ENCODE data around the gene WNT5B.
"Not testable (repeated sequence)": the region's sequence is repeated elsewhere in the genome, so short reads cannot be mapped to it uniquely, and the experiment has no call there.

Gene WNT5B

GRCh38 chr12:1595690-1596347 lies 33.2 kb upstream of the WNT5B start:
- Histone ChIP-seq H3K27me3 (ENCODE audit: control insufficient read depth in 5 of 5, insufficient read depth in 4 of 5, low read length in 5 of 5) (no peaks in the 10 kb centered on the region), H3K4me1 (ENCODE audit: control insufficient read depth in 5 of 5, insufficient read depth in 5 of 5, low read length in 5 of 5) (peaks cover 11 to 39% (median 37%) of the 10 kb centered on the region in 5 donors), H3K27ac (ENCODE audit: low read depth, low read length) (peak overlapping the region; percentile 100), H3K4me3 (ENCODE audit: low read depth in 1 of 5, low read length in 5 of 5) (peak overlapping the region in 4 of 5 donors; percentile 65 to 85 (median 74)), H3K36me3 (ENCODE audit: control insufficient read depth in 5 of 5, insufficient read depth in 5 of 5, low read length in 5 of 5) (no peaks in the 10 kb centered on the region), H3K9me3 (ENCODE audit: control insufficient read depth in 5 of 5, low read length in 5 of 5) (no peaks in the 10 kb centered on the region), H3K9ac (ENCODE audit: low read length in 5 of 5) (peak overlapping the region in 4 of 5 donors; percentile 65 to 97 (median 88))

DNA sequence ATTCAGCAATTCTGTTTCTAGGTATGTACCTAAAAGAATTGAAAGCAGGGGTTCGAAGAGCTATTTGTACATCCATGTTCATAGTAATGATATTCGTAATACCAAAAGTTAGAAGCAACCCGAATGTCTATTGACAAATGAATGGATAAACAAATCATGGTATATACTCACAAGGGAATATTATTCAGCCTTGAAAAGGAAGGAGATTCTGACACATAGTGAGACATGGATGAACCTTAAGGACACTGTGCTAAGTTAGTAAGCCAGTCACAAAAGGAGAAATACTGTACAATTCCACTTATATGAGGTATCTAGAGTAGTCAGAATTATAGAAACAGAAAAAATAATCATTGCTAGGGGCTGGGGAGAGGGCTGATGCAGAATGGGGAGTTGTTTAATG lies 30.3 kb upstream of the WNT5B start:
- Histone ChIP-seq H3K9ac (ENCODE audit: low read length in 5 of 5) (no peak overlapping the region), H3K4me3 (ENCODE audit: low read depth in 1 of 5, low read length in 5 of 5) (no peak overlapping the region), H3K9me3 (ENCODE audit: control insufficient read depth in 5 of 5, low read length in 5 of 5) (no peaks in the 10 kb centered on the region), H3K36me3 (ENCODE audit: control insufficient read depth in 5 of 5, insufficient read depth in 5 of 5, low read length in 5 of 5) (no peaks in the 10 kb centered on the region), H3K27me3 (ENCODE audit: control insufficient read depth in 5 of 5, insufficient read depth in 4 of 5, low read length in 5 of 5) (no peaks in the 10 kb centered on the region), H3K27ac (ENCODE audit: low read depth, low read length) (no peak overlapping the region), H3K4me1 (ENCODE audit: control insufficient read depth in 5 of 5, insufficient read depth in 5 of 5, low read length in 5 of 5) (peaks cover 2 to 26% (median 16%) of the 10 kb centered on the region in 5 donors)

- H3K27me3 ChIP-seq (ENCODE audit: control insufficient read depth in 5 of 5, insufficient read depth in 4 of 5, low read length in 5 of 5); H3K9me3 ChIP-seq (ENCODE audit: control insufficient read depth in 5 of 5, low read length in 5 of 5); H3K9ac ChIP-seq (ENCODE audit: low read length in 5 of 5); H3K27ac ChIP-seq (ENCODE audit: low read depth, low read length); H3K4me3 ChIP-seq (ENCODE audit: low read depth in 1 of 5, low read length in 5 of 5); H3K36me3 ChIP-seq (ENCODE audit: control insufficient read depth in 5 of 5, insufficient read depth in 5 of 5, low read length in 5 of 5): not testable (repeated sequence)
- H3K4me1 ChIP-seq (ENCODE audit: control insufficient read depth in 5 of 5, insufficient read depth in 5 of 5, low read length in 5 of 5): peaks cover 6 to 34% (median 28%) of the 10 kb centered on the region in 5 donors
Observed at GRCh38 chr12:1602706-1603105, 26.3 kb upstream of the WNT5B start.

DNA sequence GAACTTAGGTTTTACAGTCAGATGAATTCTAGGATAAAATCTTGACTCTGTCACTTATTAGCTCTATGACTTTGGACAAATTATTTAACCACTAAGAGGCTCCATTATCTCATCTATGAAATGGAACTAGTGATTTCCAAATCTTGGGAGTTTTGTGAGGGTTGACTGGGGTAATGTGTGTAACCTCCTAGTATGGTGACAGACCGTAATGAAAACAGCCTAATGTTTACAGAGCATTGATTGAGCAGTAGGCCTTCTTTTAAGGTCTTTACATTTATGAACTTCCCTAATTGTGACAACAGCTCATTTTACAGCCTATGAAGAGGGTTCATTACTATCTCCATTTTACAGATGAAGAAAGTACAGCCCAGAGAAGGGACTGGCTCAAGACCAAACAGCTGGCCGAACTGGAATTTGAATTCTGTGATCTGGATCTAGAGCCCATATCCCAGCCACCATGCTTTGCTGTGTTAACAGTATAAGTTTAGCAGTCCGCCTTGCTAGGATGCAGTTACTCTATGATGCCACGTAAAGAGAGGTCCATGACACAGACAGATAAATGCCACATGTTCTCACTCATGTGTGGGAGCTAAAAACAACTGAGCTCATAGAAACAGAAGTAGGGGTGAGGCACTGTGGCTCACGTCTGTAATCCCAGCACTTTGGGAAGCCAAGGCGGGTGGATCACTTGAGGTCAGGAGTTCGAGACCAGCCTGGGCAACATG lies 25.6 kb upstream of the WNT5B start:
- H3K9ac ChIP-seq (ENCODE audit: low read length in 5 of 5): peak overlapping the region in 1 of 5 donors; percentile 25
- no peak overlapping the region for H3K4me3 ChIP-seq (ENCODE audit: low read depth in 1 of 5, low read length in 5 of 5)
- no peaks in the 10 kb centered on the region for H3K9me3 ChIP-seq (ENCODE audit: control insufficient read depth in 5 of 5, low read length in 5 of 5)
- H3K36me3 ChIP-seq (ENCODE audit: control insufficient read depth in 5 of 5, insufficient read depth in 5 of 5, low read length in 5 of 5): no peaks in the 10 kb centered on the region
- H3K27me3 ChIP-seq (ENCODE audit: control insufficient read depth in 5 of 5, insufficient read depth in 4 of 5, low read length in 5 of 5): no peaks in the 10 kb centered on the region
- H3K4me1 ChIP-seq (ENCODE audit: control insufficient read depth in 5 of 5, insufficient read depth in 5 of 5, low read length in 5 of 5): peaks cover 8 to 41% (median 35%) of the 10 kb centered on the region in 5 donors
- no peak overlapping the region for H3K27ac ChIP-seq (ENCODE audit: low read depth, low read length)

DNA sequence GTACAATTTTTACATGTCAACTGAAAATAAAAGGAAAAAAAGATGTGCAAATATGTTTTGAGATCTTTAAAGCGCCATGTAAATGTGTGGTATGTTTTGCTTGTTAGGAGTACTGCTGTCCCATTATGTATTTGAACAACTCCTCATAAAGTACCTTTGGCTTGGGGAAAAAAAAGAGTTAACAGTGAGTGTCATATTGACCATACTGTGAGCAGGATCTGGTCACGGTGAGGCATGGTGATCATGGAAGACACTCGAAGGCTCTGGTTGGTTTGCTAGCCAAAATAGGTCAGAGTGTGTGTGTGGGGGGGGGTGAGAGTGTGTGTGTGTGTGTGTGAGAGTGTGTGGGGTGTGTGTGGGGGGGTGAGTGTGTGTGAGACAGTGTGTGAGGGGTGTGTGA lies 24.6 kb upstream of the WNT5B start:
- Histone ChIP-seq H3K9ac (ENCODE audit: low read length in 5 of 5) (no peak overlapping the region), H3K36me3 (ENCODE audit: control insufficient read depth in 5 of 5, insufficient read depth in 5 of 5, low read length in 5 of 5) (no peaks in the 10 kb centered on the region), H3K4me3 (ENCODE audit: low read depth in 1 of 5, low read length in 5 of 5) (no peak overlapping the region), H3K4me1 (ENCODE audit: control insufficient read depth in 5 of 5, insufficient read depth in 5 of 5, low read length in 5 of 5) (peaks cover 12 to 47% (median 43%) of the 10 kb centered on the region in 5 donors), H3K9me3 (ENCODE audit: control insufficient read depth in 5 of 5, low read length in 5 of 5) (no peaks in the 10 kb centered on the region), H3K27me3 (ENCODE audit: control insufficient read depth in 5 of 5, insufficient read depth in 4 of 5, low read length in 5 of 5) (no peaks in the 10 kb centered on the region), H3K27ac (ENCODE audit: low read depth, low read length) (peak overlapping the region; percentile 97)

DNA sequence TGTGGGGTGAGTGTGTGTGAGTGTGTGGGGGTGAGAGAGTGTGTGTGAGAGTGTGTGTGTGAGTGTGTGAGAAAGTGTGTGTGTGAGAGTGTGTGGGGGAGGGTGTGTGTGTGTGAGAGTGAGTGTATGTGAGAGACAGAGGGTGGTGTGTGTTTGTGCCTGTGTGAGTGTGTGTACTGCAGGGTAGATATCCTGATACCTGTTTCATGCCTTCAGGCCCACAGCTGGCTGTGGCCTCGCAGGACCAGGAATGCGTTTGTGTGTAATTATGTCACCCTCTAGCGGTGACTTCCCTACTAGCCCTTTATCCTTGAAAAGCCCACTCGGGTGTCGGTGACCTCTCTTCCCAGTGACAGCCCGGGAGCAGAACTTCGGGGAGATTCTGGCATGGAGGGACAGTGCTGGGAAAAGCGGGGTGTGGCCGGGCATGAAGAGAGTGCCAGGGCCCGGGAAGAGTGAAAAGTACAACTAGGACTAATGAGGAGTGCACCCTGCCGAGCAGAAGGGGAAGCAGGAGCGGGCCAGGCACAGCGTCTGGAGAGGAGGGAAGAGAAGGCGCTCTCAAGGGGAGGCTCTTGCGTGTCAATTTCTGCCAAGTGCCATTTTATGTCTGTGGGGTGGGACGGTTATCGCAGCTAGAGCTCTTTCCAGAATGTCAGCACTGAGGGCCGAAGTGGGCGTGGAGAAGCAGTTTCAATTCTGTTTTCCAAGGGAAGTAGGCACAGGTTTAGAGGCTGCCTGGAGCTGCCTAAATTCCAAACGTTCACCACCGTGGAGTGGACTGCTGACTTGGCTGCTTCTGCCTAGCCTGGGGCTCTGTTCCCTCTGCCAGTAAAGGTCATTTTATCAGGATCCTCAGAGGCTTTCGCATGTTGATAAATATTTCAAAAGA lies 23.7 kb upstream of the WNT5B start:
- H3K9me3 ChIP-seq (ENCODE audit: control insufficient read depth in 5 of 5, low read length in 5 of 5): no peaks in the 10 kb centered on the region
- no peaks in the 10 kb centered on the region for H3K36me3 ChIP-seq (ENCODE audit: control insufficient read depth in 5 of 5, insufficient read depth in 5 of 5, low read length in 5 of 5)
- H3K27me3 ChIP-seq (ENCODE audit: control insufficient read depth in 5 of 5, insufficient read depth in 4 of 5, low read length in 5 of 5): no peaks in the 10 kb centered on the region
- H3K9ac ChIP-seq (ENCODE audit: low read length in 5 of 5): peak overlapping the region; percentile 78 to 89 (median 84)
- H3K4me1 ChIP-seq (ENCODE audit: control insufficient read depth in 5 of 5, insufficient read depth in 5 of 5, low read length in 5 of 5): peaks cover 12 to 47% (median 43%) of the 10 kb centered on the region in 5 donors
- H3K4me3 ChIP-seq (ENCODE audit: low read depth in 1 of 5, low read length in 5 of 5): peak overlapping the region; percentile 55 to 85 (median 71)
- H3K27ac ChIP-seq (ENCODE audit: low read depth, low read length): peak overlapping the region; percentile 97

DNA sequence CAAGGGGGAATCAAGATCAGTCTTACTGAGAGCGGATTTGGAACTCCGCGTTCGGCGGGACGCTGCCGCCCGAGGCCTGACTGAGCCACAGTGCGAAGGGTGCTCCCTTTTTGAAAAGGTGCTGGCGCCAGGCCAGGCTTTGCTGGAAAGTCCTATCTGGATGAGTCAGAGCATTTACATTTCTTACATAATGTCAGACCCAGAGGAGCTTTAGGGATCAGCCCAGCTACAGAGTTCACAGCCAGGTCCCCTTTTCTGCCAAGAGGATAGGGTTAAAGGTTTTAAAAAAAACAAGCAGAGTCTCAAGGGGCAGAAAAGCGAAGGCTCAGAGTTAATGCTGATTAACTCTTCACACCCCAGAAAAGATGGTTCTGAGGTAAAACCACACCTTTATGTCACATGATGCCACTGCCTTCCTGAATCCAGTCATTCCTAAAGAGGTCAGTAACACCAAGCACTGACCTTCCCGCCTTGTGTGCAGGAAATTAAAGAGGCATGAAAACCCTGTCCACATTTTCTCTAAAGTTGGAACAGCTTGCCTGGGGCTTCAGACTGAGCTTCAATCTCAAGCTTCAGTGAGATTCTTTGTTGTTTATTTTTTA lies 22.9 kb upstream of the WNT5B start:
- Histone ChIP-seq H3K9ac (ENCODE audit: low read length in 5 of 5) (peak overlapping the region; percentile 78 to 89 (median 84)), H3K4me3 (ENCODE audit: low read depth in 1 of 5, low read length in 5 of 5) (peak overlapping the region; percentile 55 to 85 (median 71)), H3K27ac (ENCODE audit: low read depth, low read length) (peak overlapping the region; percentile 97), H3K4me1 (ENCODE audit: control insufficient read depth in 5 of 5, insufficient read depth in 5 of 5, low read length in 5 of 5) (peaks cover 12 to 46% (median 40%) of the 10 kb centered on the region in 5 donors), H3K36me3 (ENCODE audit: control insufficient read depth in 5 of 5, insufficient read depth in 5 of 5, low read length in 5 of 5) (no peaks in the 10 kb centered on the region), H3K27me3 (ENCODE audit: control insufficient read depth in 5 of 5, insufficient read depth in 4 of 5, low read length in 5 of 5) (no peaks in the 10 kb centered on the region), H3K9me3 (ENCODE audit: control insufficient read depth in 5 of 5, low read length in 5 of 5) (no peaks in the 10 kb centered on the region)

GRCh38 chr12:1607940-1608712 lies 20.9 kb upstream of the WNT5B start:
- no peaks in the 10 kb centered on the region for H3K9me3 ChIP-seq (ENCODE audit: control insufficient read depth in 5 of 5, low read length in 5 of 5)
- H3K4me3 ChIP-seq (ENCODE audit: low read depth in 1 of 5, low read length in 5 of 5): no peak overlapping the region
- H3K27ac ChIP-seq (ENCODE audit: low read depth, low read length): peak overlapping the region; percentile 35
- no peaks in the 10 kb centered on the region for H3K27me3 ChIP-seq (ENCODE audit: control insufficient read depth in 5 of 5, insufficient read depth in 4 of 5, low read length in 5 of 5)
- H3K36me3 ChIP-seq (ENCODE audit: control insufficient read depth in 5 of 5, insufficient read depth in 5 of 5, low read length in 5 of 5): no peaks in the 10 kb centered on the region
- H3K4me1 ChIP-seq (ENCODE audit: control insufficient read depth in 5 of 5, insufficient read depth in 5 of 5, low read length in 5 of 5): peaks cover 13 to 47% (median 43%) of the 10 kb centered on the region in 5 donors
- no peak overlapping the region for H3K9ac ChIP-seq (ENCODE audit: low read length in 5 of 5)

DNA sequence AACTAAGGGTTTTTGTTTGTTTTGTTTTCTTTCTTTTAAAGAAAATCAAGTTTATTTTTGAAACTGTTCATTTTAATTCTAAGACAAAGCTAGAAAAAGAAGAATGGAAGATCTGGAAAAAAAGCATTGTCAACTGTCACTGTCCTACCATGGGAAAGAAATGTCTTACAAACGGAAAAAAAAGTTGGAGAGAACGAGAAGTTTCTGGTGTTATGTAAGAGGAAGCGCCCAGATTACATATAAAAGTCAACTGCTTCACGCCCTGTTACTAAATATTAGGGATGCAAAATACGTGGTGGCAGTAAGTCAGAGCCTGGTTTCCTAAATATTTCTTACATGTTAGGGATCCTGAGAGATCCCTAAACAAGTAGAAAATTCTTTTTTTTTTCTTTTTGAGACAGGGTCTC lies 20.3 kb upstream of the WNT5B start:
- Histone ChIP-seq H3K27me3 (ENCODE audit: control insufficient read depth in 5 of 5, insufficient read depth in 4 of 5, low read length in 5 of 5) (no peaks in the 10 kb centered on the region), H3K9me3 (ENCODE audit: control insufficient read depth in 5 of 5, low read length in 5 of 5) (no peaks in the 10 kb centered on the region), H3K4me3 (ENCODE audit: low read depth in 1 of 5, low read length in 5 of 5) (no peak overlapping the region), H3K36me3 (ENCODE audit: control insufficient read depth in 5 of 5, insufficient read depth in 5 of 5, low read length in 5 of 5) (no peaks in the 10 kb centered on the region), H3K27ac (ENCODE audit: low read depth, low read length) (peak overlapping the region; percentile 35), H3K9ac (ENCODE audit: low read length in 5 of 5) (no peak overlapping the region), H3K4me1 (ENCODE audit: control insufficient read depth in 5 of 5, insufficient read depth in 5 of 5, low read length in 5 of 5) (peaks cover 13 to 47% (median 43%) of the 10 kb centered on the region in 5 donors)

Data from subcutaneous abdominal adipose tissue (tissue), 5 donors.